Hepatocyte (in vitro differentiated cells): ENCODE data around the gene AKAP13. TPM values are rescaled to one million over a fixed set of nuclear protein-coding genes. Genes with fewer than 3 reads are reported as not detected.

ENCODE experiments used
- DNase-seq: peaks from one replicate; pipeline ENCODE4 v3.0.0-alpha.2; 2016; ENCODE audit warnings: low spot score
- H2AFZ ChIP-seq: fragments of 200-600 bp; sonication (generic); 2 replicates; pipeline ENCODE4 v1.6.0; 2016; ENCODE audit warnings: antibody characterized with exemption, mild to moderate bottlenecking
- H3K27ac ChIP-seq: fragments of 200-600 bp; sonication (generic); 2 replicates; pipeline ENCODE4 v1.5.1; 2016; ENCODE audit warnings: mild to moderate bottlenecking
- H3K27me3 ChIP-seq: fragments of 200-600 bp; sonication (generic); 2 replicates; pipeline ENCODE4 v1.6.1; 2016
- H3K36me3 ChIP-seq: fragments of 200-600 bp; sonication (generic); replicated peaks from 2 replicates; pipeline ENCODE4 v1.5.1; 2016; ENCODE audit warnings: low read depth; ENCODE audit not compliant: insufficient read depth
- H3K4me1 ChIP-seq: fragments of 200-600 bp; sonication (generic); 2 replicates; pipeline ENCODE4 v1.5.1; 2016; ENCODE audit warnings: mild to moderate bottlenecking, moderate library complexity; ENCODE audit not compliant: insufficient read depth
- H3K4me2 ChIP-seq: fragments of 200-600 bp; sonication (generic); 2 replicates; pipeline ENCODE4 v1.6.0; 2016
- H3K4me3 ChIP-seq: fragments of 200-600 bp; sonication (generic); 2 replicates; pipeline ENCODE4 v1.5.1; 2016; ENCODE audit warnings: mild to moderate bottlenecking
- H3K79me2 ChIP-seq: fragments of 200-600 bp; sonication (generic); 2 replicates; pipeline ENCODE4 v1.6.0; 2017; ENCODE audit warnings: mild to moderate bottlenecking
- H3K9me2 ChIP-seq: fragments of 200-600 bp; sonication (generic); replicated peaks from 2 replicates; pipeline ENCODE4 v1.6.0; 2017; ENCODE audit warnings: mild to moderate bottlenecking; ENCODE audit not compliant: insufficient read depth
- H3K9me3 ChIP-seq: fragments of 200-600 bp; sonication (generic); 2 replicates; pipeline ENCODE4 v1.5.1; 2016; ENCODE audit warnings: low read depth, mild to moderate bottlenecking
- H4K20me1 ChIP-seq: fragments of 200-600 bp; sonication (generic); 2 replicates; pipeline ENCODE4 v1.6.0; 2016; ENCODE audit warnings: mild to moderate bottlenecking; ENCODE audit not compliant: insufficient read depth, poor library complexity, severe bottlenecking
- EZH2 ChIP-seq: fragments of 200-600 bp; sonication (generic); IDR thresholded peaks from 2 replicates; pipeline ENCODE4 v1.6.1; 2016; ENCODE audit warnings: antibody characterized with exemption, mild to moderate bottlenecking, borderline replicate concordance
- EZH2phosphoT487 ChIP-seq: fragments of 200-600 bp; sonication (generic); IDR thresholded peaks from one replicate; pipeline ENCODE4 v1.6.1; 2018; ENCODE audit warnings: antibody characterized with exemption, mild to moderate bottlenecking, low read depth, moderate library complexity; ENCODE audit not compliant: unreplicated experiment, severe bottlenecking
- WGBS: methylation state at CpG from one replicate; pipeline ENCODE4 v1.1.6; 2016; ENCODE audit warnings: low lambda C conversion rate; ENCODE audit errors: missing lambda C conversion rate; 5-methylcytosine and 5-hydroxymethylcytosine counted together
- polyA plus RNA-seq: library from polyadenylated mRNA; unstranded; fragments of >200 nt; fragmentation: Nextera tagmentation; extraction: Ambion mirVana; gene quantifications from 2 replicates; pipeline ENCODE4 v1.2.1, GENCODE V29; 2016
- total RNA-seq: library from RNA; depleted of rRNA; stranded (reverse); fragments of >200 nt; gene quantifications from 2 replicates; pipeline ENCODE4 v1.2.3, GENCODE V29; 2014
- TF ChIP-seq, protein P1 (sequence below): fragments of 200-600 bp; sonication (generic); IDR thresholded peaks from 2 replicates; pipeline ENCODE4 v1.5.1; 2016; ENCODE audit warnings: antibody characterized with exemption, mild to moderate bottlenecking; ENCODE audit not compliant: poor library complexity

Gene AKAP13
- total and polyA plus RNA-seq, 2 experiments from 2014 or later: 55.6 to 80.9 TPM

DNA sequence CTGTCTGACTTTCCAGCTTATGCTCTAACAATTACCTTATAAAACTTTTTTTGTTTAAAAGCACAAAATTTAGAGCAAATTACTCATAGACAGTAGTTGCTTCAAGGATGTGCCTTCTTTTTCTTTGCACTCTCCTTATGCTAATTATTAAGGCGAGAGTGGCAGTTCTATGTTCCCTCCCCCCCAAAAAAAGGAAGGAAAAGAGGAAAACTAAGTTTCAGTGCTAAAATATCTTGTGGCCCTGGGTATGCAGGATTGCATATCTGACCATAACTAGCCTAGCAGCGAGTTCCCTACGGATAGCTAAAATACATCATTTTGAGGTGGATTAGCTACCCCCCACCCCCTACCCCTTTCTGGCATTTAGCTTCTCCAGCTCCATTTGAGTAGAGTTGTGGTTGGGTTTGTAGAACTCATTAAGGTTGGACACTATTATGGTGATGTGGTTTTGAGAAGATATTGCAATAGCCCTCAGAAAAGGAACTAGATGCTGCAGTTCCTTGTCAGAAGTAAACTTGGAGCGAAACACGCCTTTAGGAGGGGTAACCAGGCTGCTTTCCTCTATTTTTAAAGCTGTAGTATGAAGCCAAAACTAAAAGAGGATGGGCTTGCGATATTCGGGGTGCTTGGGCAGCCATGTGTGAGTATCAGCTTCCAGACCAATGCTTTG lies 174.6 kb downstream of the AKAP13 start:
- Histone ChIP-seq H3K4me1 (peaks cover 6% of the 10 kb centered on the region), H3K4me2 (no peak overlapping the region), H2AFZ (no peak overlapping the region), H3K79me2 (peaks cover 30% of the 10 kb centered on the region), H3K4me3 (no peak overlapping the region), H3K9me3 (no peaks in the 10 kb centered on the region), H3K9me2 (no peaks in the 10 kb centered on the region), H3K27ac (no peak overlapping the region), H3K27me3 (no peaks in the 10 kb centered on the region), H4K20me1 (no peaks in the 10 kb centered on the region), H3K36me3 (no peaks in the 10 kb centered on the region)
- no peak for DNase-seq
- TF ChIP-seq, protein P1, sequence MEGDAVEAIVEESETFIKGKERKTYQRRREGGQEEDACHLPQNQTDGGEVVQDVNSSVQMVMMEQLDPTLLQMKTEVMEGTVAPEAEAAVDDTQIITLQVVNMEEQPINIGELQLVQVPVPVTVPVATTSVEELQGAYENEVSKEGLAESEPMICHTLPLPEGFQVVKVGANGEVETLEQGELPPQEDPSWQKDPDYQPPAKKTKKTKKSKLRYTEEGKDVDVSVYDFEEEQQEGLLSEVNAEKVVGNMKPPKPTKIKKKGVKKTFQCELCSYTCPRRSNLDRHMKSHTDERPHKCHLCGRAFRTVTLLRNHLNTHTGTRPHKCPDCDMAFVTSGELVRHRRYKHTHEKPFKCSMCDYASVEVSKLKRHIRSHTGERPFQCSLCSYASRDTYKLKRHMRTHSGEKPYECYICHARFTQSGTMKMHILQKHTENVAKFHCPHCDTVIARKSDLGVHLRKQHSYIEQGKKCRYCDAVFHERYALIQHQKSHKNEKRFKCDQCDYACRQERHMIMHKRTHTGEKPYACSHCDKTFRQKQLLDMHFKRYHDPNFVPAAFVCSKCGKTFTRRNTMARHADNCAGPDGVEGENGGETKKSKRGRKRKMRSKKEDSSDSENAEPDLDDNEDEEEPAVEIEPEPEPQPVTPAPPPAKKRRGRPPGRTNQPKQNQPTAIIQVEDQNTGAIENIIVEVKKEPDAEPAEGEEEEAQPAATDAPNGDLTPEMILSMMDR: no peak
- TF ChIP-seq EZH2 (no peak), EZH2phosphoT487 (no peak)
- WGBS: 95% methylated on average over 7 of the region's 7 CpGs

DNA sequence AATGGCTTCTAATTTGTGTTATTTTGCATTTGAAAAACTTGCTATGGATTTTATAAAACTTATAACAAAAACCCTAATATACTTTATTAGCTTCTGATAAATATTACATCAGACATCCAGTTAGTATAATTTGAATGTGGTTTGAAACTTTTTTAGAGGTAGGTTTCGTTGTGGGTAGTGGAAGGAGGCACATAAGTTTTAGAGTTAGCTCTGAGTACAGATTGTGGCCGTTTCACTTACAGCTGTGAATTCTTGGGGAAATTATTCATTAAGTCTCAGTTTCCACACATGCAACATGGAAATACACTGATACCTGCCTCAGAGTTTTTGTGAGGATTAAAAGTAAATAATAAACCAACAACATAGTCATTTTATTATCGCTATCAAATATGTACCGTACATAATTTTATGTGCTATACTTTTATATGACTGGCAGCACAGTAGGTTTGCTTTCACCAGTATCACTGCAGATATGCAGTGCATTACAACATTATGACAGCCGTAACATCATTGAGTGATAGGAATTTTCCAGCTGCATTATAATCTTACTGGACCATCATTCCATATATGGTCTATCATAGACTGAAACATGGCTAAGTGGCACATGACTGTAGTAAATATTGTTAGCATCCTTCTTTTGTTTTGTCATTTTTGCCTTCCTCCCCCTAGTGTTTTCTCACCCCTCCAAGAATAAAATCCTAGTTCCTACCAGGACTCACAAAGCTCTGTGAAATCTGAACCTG lies 175.6 kb downstream of the AKAP13 start:
- Histone ChIP-seq H3K36me3 (no peaks in the 10 kb centered on the region), H3K9me3 (no peaks in the 10 kb centered on the region), H2AFZ (no peak overlapping the region), H4K20me1 (no peaks in the 10 kb centered on the region), H3K4me3 (no peak overlapping the region), H3K79me2 (peaks cover 38% of the 10 kb centered on the region), H3K27ac (no peak overlapping the region), H3K4me2 (no peak overlapping the region), H3K9me2 (no peaks in the 10 kb centered on the region), H3K27me3 (no peaks in the 10 kb centered on the region), H3K4me1 (peaks cover 6% of the 10 kb centered on the region)
- TF ChIP-seq EZH2 (no peak), EZH2phosphoT487 (no peak)
- TF ChIP-seq, protein P1: no peak
- no peak for DNase-seq
- 94% methylated on average over 5 of the region's 5 CpGs for WGBS

DNA sequence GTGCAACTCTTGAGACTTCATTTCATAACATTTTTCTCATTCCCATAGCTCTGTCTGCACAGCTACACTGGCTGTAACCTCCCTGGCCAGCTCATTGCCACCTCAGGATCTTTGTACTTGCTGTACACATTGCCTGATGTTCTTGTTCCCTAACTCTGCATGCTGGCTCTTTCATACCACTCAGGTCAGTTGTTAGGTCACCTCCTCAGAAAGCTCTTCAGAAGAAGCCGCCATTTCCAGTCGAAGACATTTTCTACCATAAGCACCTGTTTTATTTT lies 176.2 kb downstream of the AKAP13 start:
- H4K20me1 ChIP-seq: no peaks in the 10 kb centered on the region
- no peaks in the 10 kb centered on the region for H3K9me2 ChIP-seq
- H2AFZ ChIP-seq: no peak overlapping the region
- no peaks in the 10 kb centered on the region for H3K36me3 ChIP-seq
- H3K4me1 ChIP-seq: peaks cover 6% of the 10 kb centered on the region
- no peaks in the 10 kb centered on the region for H3K27me3 ChIP-seq
- H3K9me3 ChIP-seq: no peaks in the 10 kb centered on the region
- TF ChIP-seq EZH2: no peak
- TF ChIP-seq EZH2phosphoT487: no peak
- TF ChIP-seq, protein P1: no peak
- no peak for DNase-seq
- no peak overlapping the region for H3K4me3 ChIP-seq
- WGBS: 95% methylated on average over 2 of the region's 2 CpGs
- no peak overlapping the region for H3K4me2 ChIP-seq
- no peak overlapping the region for H3K27ac ChIP-seq
- peaks cover 39% of the 10 kb centered on the region for H3K79me2 ChIP-seq
